PC-9 (cell line): ENCODE measurements around the gene FLAD1. TPM values are rescaled to one million over a fixed set of nuclear protein-coding genes. Genes with fewer than 3 reads are reported as not detected.
A peak's percentile ranks its signal among the peaks of the same experiment; 100 is the strongest.

Experiments used
- BruUV-seq: library from RNA; stranded (reverse); fragments of 400-500 nt; replicated peaks from 2 replicates; lab custom pipeline; 2021; lab: Mats Ljungman, UMichigan
- CTCF ChIA-PET: fragments of 300-600 bp; sonication (Branson Sonifier 250); formaldehyde crosslinking; loops from one replicate; lab custom pipeline; 2022; ENCODE audit warnings: antibody characterized with exemption; lab: Charles Lee
- POLR2A ChIA-PET: fragments of 300-600 bp; sonication (Branson Sonifier 250); formaldehyde crosslinking; loops from one replicate; lab custom pipeline; 2022; ENCODE audit warnings: antibody characterized with exemption; ENCODE audit not compliant: unreplicated experiment; lab: Charles Lee
- DNase-seq, 2 experiments: peaks; one replicate each; pipeline versions ENCODE4 v3.0.0 to v3.0.0-alpha.2; 2015 to 2022; ENCODE audit warnings: mixed read lengths in 1 of 2
- H2AFZ ChIP-seq: fragments of 200-600 bp; sonication (generic); 2 replicates; pipeline ENCODE4 v1.8.1; 2017; ENCODE audit warnings: antibody characterized with exemption
- H3F3A ChIP-seq: fragments of 200-600 bp; sonication (generic); 2 replicates; pipeline ENCODE4 v1.8.1; 2017; ENCODE audit warnings: antibody characterized with exemption, mild to moderate bottlenecking, low read depth; ENCODE audit not compliant: insufficient read depth
- H3K27ac ChIP-seq: fragments of 200-600 bp; sonication (generic); 2 replicates; pipeline ENCODE4 v1.6.1; 2016; ENCODE audit warnings: mixed run types
- H3K27me3 ChIP-seq: fragments of 200-600 bp; sonication (generic); 2 replicates; pipeline ENCODE4 v1.6.1; 2016; ENCODE audit warnings: low read depth, mixed run types; ENCODE audit not compliant: insufficient read depth
- H3K36me3 ChIP-seq: fragments of 200-600 bp; sonication (generic); 2 replicates; pipeline ENCODE4 v1.6.1; 2016; ENCODE audit warnings: low read depth, mixed run types
- H3K4me1 ChIP-seq: fragments of 200-600 bp; sonication (generic); replicated peaks from 2 replicates; pipeline ENCODE4 v1.6.1; 2016; ENCODE audit warnings: mixed run types; ENCODE audit not compliant: insufficient read depth
- H3K4me2 ChIP-seq: fragments of 200-600 bp; sonication (generic); 2 replicates; pipeline ENCODE4 v1.6.1; 2017; ENCODE audit warnings: mixed run types
- H3K4me3 ChIP-seq: fragments of 200-600 bp; sonication (generic); 2 replicates; pipeline ENCODE4 v1.6.1; 2016; ENCODE audit warnings: mixed run types
- H3K79me2 ChIP-seq: fragments of 200-600 bp; sonication (generic); 2 replicates; pipeline ENCODE4 v1.6.1; 2017; ENCODE audit warnings: low read depth, mixed run types
- H3K9me2 ChIP-seq: fragments of 200-600 bp; sonication (generic); 2 replicates; pipeline ENCODE4 v1.8.1; 2017; ENCODE audit warnings: mild to moderate bottlenecking; ENCODE audit not compliant: insufficient read depth
- H3K9me3 ChIP-seq: fragments of 200-600 bp; sonication (generic); 2 replicates; pipeline ENCODE4 v1.8.1; 2016; ENCODE audit warnings: low read depth; ENCODE audit not compliant: insufficient read depth
- H4K20me1 ChIP-seq: fragments of 200-600 bp; sonication (generic); 2 replicates; pipeline ENCODE4 v1.8.1; 2017; ENCODE audit not compliant: insufficient read depth
- CTCF ChIP-seq: fragments of 200-600 bp; sonication (generic); conservative IDR thresholded peaks from 2 replicates; pipeline ENCODE4 v1.6.1; 2017; ENCODE audit warnings: mixed run types, antibody characterized with exemption, mild to moderate bottlenecking, moderate library complexity
- EZH2 ChIP-seq: fragments of 200-600 bp; sonication (generic); IDR thresholded peaks from 2 replicates; pipeline ENCODE4 v1.8.0; 2017; ENCODE audit warnings: antibody characterized with exemption, low read depth
- intact Hi-C: fragments of 100-400 bp; cut with micrococcal nuclease; formaldehyde crosslinking; loops from one replicate; pipeline ENCODE4 v1.10.0; 2022; ENCODE audit not compliant: unreplicated experiment
- total RNA-seq: library from RNA; stranded (reverse); gene quantifications from 2 replicates; pipeline ENCODE4 v1.2.3, GENCODE V29; 2021

FLAD1 gene
- total RNA-seq, 1 experiment from 2014 or later, result 54.2 TPM

GRCh38 chr1:154967331-154967950, 15.7 kb upstream of the FLAD1 start:
- Histone ChIP-seq H3K4me2 (no peak overlapping the region), H3K79me2 (peaks cover 41% of the 10 kb centered on the region), H2AFZ (no peak overlapping the region), H4K20me1 (no peaks in the 10 kb centered on the region), H3K9me3 (no peaks in the 10 kb centered on the region), H3K4me3 (no peak overlapping the region), H3F3A (peaks cover 59% of the 10 kb centered on the region), H3K4me1 (peaks cover 45% of the 10 kb centered on the region), H3K9me2 (no peaks in the 10 kb centered on the region), H3K27me3 (no peaks in the 10 kb centered on the region), H3K36me3 (peaks cover 33% of the 10 kb centered on the region), H3K27ac (no peak overlapping the region)
- ChIA-PET POLR2A (no interaction called here), CTCF (interaction anchor here (0.5 kb wide), 2 partner anchors 83 to 84 kb away, joined by 4 to 6 read pairs; partner anchors contain the start of gene ADAM15)
- no TSS peak for BruUV-seq
- intact Hi-C loops, result no loop called here
- DNase-seq, result no peak
- no peak for TF ChIP-seq CTCF
- no peak for TF ChIP-seq EZH2

- POLR2A ChIA-PET, result no interaction called here
- peaks cover 33% of the 10 kb centered on the region for H3K36me3 ChIP-seq
- no peak overlapping the region for H3K27ac ChIP-seq
- no peaks in the 10 kb centered on the region for H3K9me2 ChIP-seq
- peak overlapping the region; percentile 87; the same call in 1 of the 2 replicates for H3K4me3 ChIP-seq
- H3K4me2 ChIP-seq, result peak overlapping the region; percentile 93
- no peaks in the 10 kb centered on the region for H3K27me3 ChIP-seq
- DNase-seq, result no peak
- H3K9me3 ChIP-seq, result no peaks in the 10 kb centered on the region
- H2AFZ ChIP-seq, result no peak overlapping the region
- peaks cover 44% of the 10 kb centered on the region for H3K4me1 ChIP-seq
- TF ChIP-seq EZH2, result no peak
- BruUV-seq, result no TSS peak
- H3K79me2 ChIP-seq, result peaks cover 41% of the 10 kb centered on the region
- no peaks in the 10 kb centered on the region for H4K20me1 ChIP-seq
- intact Hi-C loops, result no loop called here
- peaks cover 64% of the 10 kb centered on the region for H3F3A ChIP-seq
- CTCF ChIA-PET, result interaction anchor here (0.5 kb wide), 1 partner anchor 617 kb away, joined by 4 read pairs; no protein-coding TSS in a partner anchor
These were observed 14.4 kb upstream of the FLAD1 start for GRCh38 chr1:154968731-154969130.

- no peak for TF ChIP-seq EZH2
- no peak for TF ChIP-seq CTCF
- Histone ChIP-seq H3K27ac (no peak overlapping the region), H3K9me2 (no peaks in the 10 kb centered on the region), H4K20me1 (no peaks in the 10 kb centered on the region), H3K27me3 (no peaks in the 10 kb centered on the region), H3K79me2 (peaks cover 41% of the 10 kb centered on the region), H3F3A (peaks cover 62% of the 10 kb centered on the region), H3K4me1 (peaks cover 44% of the 10 kb centered on the region), H3K4me2 (peak overlapping the region; percentile 93), H2AFZ (no peak overlapping the region), H3K4me3 (peak overlapping the region; percentile 87; the same call in 1 of the 2 replicates), H3K9me3 (no peaks in the 10 kb centered on the region), H3K36me3 (peaks cover 33% of the 10 kb centered on the region; the same call in 1 of the 2 replicates)
- POLR2A ChIA-PET, result interaction anchor here (0.7 kb wide), 1 partner anchor 26 kb away, joined by 8 read pairs; no protein-coding TSS in a partner anchor
- intact Hi-C loops, result no loop called here
- BruUV-seq, result no TSS peak
- no peak for DNase-seq
- CTCF ChIA-PET, result interaction anchor here (0.5 kb wide), 1 partner anchor 616 kb away, joined by 4 read pairs; no protein-coding TSS in a partner anchor
These were observed 13.9 kb upstream of the FLAD1 start for GRCh38 chr1:154969246-154969645.
